ENCODE data around the gene PDE4D. TPM values are rescaled to one million over a fixed set of nuclear protein-coding genes. Genes with fewer than 3 reads are reported as not detected.

Gene PDE4D
- total and polyA plus RNA-seq, 2 of the 4 experiments (the other 2 are of a cell fraction) = 1.4 to 7.9 TPM

- Histone ChIP-seq H2BK15ac (ENCODE audit: low read depth, low read length) (no peak overlapping the region), H3K79me1 (ENCODE audit: low read depth in 1 of 2, low read length in 2 of 2) (no peaks in the 10 kb centered on the region), H3K9me1 (ENCODE audit: insufficient read depth, low read length) (no peaks in the 10 kb centered on the region), H3K36me3 (ENCODE audit: control insufficient read depth, insufficient read depth, low read length) (no peaks in the 10 kb centered on the region), H3K9me3 (ENCODE audit: control insufficient read depth, insufficient read depth, low read length) (no peaks in the 10 kb centered on the region), H4K91ac (ENCODE audit: insufficient read depth, low read depth, low read length) (no peak overlapping the region), H3K14ac (replicated peaks; ENCODE audit: low read depth, low read length) (no peak overlapping the region), H2AK9ac (replicated peaks; ENCODE audit: low read depth, low read length, poor library complexity) (no peak overlapping the region), H3K18ac (ENCODE audit: low read depth, low read length) (no peak overlapping the region), H2BK20ac (ENCODE audit: low read depth, low read length) (no peak overlapping the region), H3K56ac (ENCODE audit: extremely low read depth, insufficient read depth, low read length) (no peak overlapping the region), H2AK5ac (ENCODE audit: low read depth, low read length) (no peak overlapping the region), H2BK120ac (ENCODE audit: low read depth, low read length) (no peak overlapping the region), H4K20me1 (ENCODE audit: insufficient read depth, low read length) (no peaks in the 10 kb centered on the region), H2AFZ (replicated peaks; ENCODE audit: low read length, poor library complexity) (no peak overlapping the region), H4K8ac (ENCODE audit: low read depth in 2 of 2, low read length in 2 of 2) (no peak overlapping the region), H4K5ac (ENCODE audit: low read depth, low read length) (no peak overlapping the region), H3K4me3 (ENCODE audit: insufficient read depth, low read depth, low read length) (no peak overlapping the region), H3K27ac (ENCODE audit: insufficient read depth, low read length) (no peak overlapping the region), H3K4me1 (ENCODE audit: control insufficient read depth, insufficient read depth, low read length) (no peaks in the 10 kb centered on the region), H3K4ac (ENCODE audit: low read depth, low read length) (no peak overlapping the region), H3K27me3 (ENCODE audit: control insufficient read depth, insufficient read depth, low read length) (no peaks in the 10 kb centered on the region), H3K23ac (ENCODE audit: low read depth, low read length) (no peak overlapping the region), H3K9ac (ENCODE audit: low read depth, low read length) (no peak overlapping the region), H3K4me2 (ENCODE audit: low read depth, low read length) (no peak overlapping the region), H2BK5ac (ENCODE audit: low read depth, low read length, poor library complexity, severe bottlenecking) (no peak overlapping the region)
- POLR2A ChIA-PET (ENCODE audit: unreplicated experiment) = no interaction called here
- no TSS peak for BruUV-seq (replicated peaks)
- intact Hi-C loops (cut with micrococcal nuclease) (no loop called here), in situ Hi-C loops (cut with MboI; ENCODE audit: low sequenced_read_pairs) (no loop called here), dilution Hi-C loops (cut with HindIII; ENCODE audit: low sequenced_read_pairs, unreplicated experiment) (no loop called here)
- ATAC-seq (ENCODE audit: low read depth) (no peak), DNase-seq (no peak)
- WGBS, 2 experiments (ENCODE audit: extremely low coverage in 2 of 2, insufficient read length in 1 of 2) = no CpG with 5 or more reads among the region's 9 CpGs
- no peak for TF ChIP-seq MXI1 (IDR thresholded peaks at IDR 0.05; ENCODE audit: borderline replicate concordance, low read depth, low read length)
- TF ChIP-seq POLR2A (IDR thresholded peaks at IDR 0.05; ENCODE audit: low read depth, low read length) = no peak
- no peak for TF ChIP-seq SMC3 (IDR thresholded peaks at IDR 0.05; ENCODE audit: low read depth, low read length)
- TF ChIP-seq RCOR1 (IDR thresholded peaks at IDR 0.05; ENCODE audit: insufficient replicate concordance, low read length) = no peak
- no peak for TF ChIP-seq CHD1 (IDR thresholded peaks at IDR 0.05; ENCODE audit: low read depth, low read length)
- no peak for TF ChIP-seq BHLHE40 (IDR thresholded peaks at IDR 0.05; ENCODE audit: low read depth, low read length)
- TF ChIP-seq MAZ (IDR thresholded peaks at IDR 0.05; ENCODE audit: borderline replicate concordance, low read depth, low read length) = no peak
- no peak for TF ChIP-seq NFE2L2 (IDR thresholded peaks at IDR 0.05; ENCODE audit: low read depth, low read length)
- TF ChIP-seq ELK1 (IDR thresholded peaks at IDR 0.05; ENCODE audit: borderline replicate concordance, low read depth, low read length) = no peak
- no peak for TF ChIP-seq USF2 (IDR thresholded peaks at IDR 0.05; ENCODE audit: low read depth, low read length)
- TF ChIP-seq CEBPB (IDR thresholded peaks at IDR 0.05; ENCODE audit: low read depth, low read length) = no peak
- CTCF ChIA-PET = no interaction called here
Measured at GRCh38 chr5:59617186-59617771, 276.2 kb downstream of the PDE4D start.

Data from IMR-90 (cell line).